ENCODE data around the gene DPPA4.

Gene DPPA4

DNA sequence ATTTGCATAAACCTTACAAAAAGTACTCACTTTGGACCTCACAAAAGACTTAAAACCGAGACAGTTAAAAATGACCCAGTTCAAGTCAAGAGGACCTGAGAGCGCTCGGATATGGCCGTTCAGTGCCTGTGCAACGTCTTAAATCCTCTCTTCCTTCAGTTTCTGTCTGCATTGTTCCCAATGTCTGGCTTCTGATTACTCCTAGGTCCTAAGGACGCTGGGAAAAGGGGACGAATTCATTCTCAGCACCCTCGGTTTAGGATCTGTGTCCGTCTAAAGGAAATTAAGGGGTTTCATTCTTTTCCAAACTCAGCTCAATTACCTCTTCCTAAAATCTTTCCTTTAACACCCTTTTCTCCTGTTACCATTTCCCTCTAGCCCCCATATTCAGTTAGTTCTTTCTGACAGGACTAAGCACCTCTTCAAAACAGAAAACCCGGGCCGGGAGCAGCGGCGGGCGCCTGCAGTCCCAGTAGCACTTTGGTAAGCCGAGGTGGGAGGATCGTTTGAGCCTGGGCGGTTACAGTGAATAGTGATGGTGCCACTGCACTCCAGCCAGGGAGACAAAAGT is 970 bp downstream of the DPPA4 start:
- DNase-seq, result peak in 1 of 5 experiments; percentile 7

DNA sequence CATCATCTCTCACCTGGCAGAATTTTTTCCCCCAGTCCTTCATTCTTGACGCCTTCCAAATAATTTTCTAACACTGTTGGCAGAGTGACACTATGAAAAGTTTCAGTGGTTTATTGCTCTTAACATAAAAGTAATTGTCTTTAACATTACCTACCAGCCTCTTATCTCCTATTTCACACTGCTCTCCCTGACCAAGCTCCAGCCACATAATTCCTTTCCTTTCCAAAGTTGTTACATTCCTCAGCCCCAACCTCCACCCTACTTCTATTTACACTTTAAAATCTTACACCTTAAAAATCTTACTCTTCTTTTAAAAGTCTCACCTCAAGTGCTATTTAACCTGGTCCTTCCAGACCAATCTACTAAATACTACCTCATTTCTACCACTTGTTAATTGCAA is 2.8 kb downstream of the DPPA4 start:
- DNase-seq, result no peak

GRCh38 chr3:109331692-109332091 is 5.7 kb downstream of the DPPA4 start:
- DNase-seq, result no peak

DNA sequence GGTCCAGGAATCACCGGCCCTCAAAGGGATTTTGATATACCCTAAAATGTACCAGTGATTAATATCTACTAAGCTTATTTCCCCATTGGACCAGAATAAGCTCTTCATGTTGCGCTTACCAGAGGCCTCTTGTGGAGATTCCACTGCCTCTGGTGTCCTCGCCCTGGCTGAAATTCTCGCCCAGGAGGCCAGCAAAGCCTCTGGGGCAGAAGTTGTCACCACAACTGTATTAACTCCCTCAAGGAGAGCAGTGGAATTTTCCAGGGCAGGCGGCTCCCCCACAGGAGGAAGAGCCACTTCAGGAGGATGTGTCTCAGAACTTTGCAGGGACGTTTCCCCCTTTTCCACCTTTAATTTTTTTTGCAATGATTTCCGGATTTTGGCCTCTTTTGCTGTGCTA is 6.9 kb downstream of the DPPA4 start:
- DNase-seq, result no peak

DNA sequence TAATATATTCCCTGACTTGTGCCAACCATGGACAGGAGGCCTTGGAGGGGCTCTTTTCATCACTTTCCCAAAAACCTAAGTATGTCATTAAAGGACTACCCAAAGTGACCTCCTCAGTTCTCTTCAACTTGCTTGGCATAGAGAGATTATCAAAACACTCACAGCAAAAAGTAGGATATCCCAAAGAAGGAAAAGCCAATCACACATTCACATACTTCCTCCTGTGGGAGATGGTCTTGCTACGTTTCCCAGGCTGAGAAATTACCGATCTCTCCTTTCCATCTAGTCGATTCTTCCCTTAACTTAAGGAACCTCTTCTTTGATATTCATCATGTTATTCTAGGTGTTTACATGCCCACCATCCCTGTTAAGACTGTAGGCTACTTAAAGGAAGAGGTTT is 9.1 kb downstream of the DPPA4 start:
- no peak for DNase-seq

DNA sequence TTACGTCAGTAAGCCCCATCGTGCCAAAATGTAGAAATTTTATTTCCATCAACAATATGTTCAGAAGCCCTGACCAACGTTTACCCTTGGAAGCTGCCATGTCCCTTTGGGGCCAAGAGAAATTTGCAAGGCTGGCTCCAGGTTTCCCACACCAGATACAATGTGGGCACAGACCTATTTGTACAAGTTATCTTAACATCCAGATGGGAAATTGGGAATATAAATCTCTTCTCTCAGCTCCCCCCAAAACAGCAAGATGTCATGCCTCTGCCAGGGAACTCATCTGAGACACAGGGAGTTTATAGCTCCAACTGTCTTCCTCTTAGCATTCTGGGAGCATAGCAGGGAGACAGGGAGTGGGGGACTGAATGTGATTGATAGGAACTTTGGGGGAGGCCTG is 11.7 kb downstream of the DPPA4 start:
- DNase-seq, result no peak

GRCh38 chr3:109325109-109325508 is 12.2 kb downstream of the DPPA4 start:
- no peak for DNase-seq

DNA sequence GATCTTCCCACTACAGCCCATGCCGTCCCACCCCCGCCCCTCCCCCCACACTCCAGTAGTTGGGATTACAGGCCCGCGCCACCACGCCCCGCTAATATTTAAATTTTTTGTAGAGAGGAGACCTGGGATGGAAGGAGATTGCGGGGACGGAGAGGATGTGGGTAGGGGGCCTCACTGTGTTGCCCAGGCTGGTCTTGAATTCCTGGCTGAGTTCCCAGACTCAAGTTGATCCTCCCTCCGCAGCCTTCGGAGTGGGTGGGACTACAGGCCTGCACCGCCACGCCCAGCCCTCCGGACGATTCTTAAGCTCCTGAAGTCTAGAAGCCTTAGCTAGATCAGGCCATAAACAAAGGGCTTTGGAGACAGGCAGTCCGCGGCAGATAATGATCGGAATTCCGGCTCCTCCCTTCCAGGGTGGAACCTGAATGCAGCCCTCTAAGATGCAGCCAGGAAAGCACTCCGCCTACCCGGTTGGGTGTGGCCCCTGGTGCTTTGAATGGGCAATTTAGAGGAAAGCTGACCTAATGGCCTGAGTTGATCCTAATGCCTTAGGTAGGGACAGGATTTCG is 21.1 kb downstream of the DPPA4 start, which contains the start of gene DPPA2:
Gene DPPA2 (minus strand): TSS at position 356 of the 569 bp plus-strand sequence. CDS start 1,975 bp downstream, outside the sequence.
- no peak for DNase-seq

DNA sequence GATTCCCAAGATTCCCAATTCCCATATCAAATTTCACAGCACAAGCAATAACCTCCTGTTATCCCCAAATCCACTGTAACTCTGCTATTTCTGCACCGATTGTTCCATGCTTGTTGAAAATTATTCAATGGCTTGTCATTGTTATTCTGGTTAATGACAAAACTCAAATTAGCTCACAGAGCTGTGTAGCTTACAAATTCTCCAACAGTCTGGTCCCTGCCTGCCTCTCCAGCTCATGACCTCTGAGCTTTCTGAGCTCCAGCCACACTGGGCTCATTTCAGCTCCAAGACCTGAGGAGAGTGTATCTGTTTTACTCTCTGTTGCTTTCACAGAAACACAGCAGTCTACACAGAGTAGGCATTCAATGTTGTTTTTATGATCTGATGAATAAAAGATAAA is 24.3 kb downstream of the DPPA4 start:
- no peak for DNase-seq

- no peak for DNase-seq
Measured at GRCh38 chr3:109297496-109297895, 39.9 kb downstream of the DPPA4 start.

GRCh38 chr3:109284071-109284470 is 53.3 kb downstream of the DPPA4 start:
- DNase-seq, result no peak

- DNase-seq, result no peak
Measured at GRCh38 chr3:109278546-109278945, 58.8 kb downstream of the DPPA4 start.

GRCh38 chr3:109278141-109278540 is 59.2 kb downstream of the DPPA4 start:
- DNase-seq, result no peak

Data from T-helper 2 cell (primary cell).